ENCODE measurements around the gene BIK.

Gene BIK

DNA sequence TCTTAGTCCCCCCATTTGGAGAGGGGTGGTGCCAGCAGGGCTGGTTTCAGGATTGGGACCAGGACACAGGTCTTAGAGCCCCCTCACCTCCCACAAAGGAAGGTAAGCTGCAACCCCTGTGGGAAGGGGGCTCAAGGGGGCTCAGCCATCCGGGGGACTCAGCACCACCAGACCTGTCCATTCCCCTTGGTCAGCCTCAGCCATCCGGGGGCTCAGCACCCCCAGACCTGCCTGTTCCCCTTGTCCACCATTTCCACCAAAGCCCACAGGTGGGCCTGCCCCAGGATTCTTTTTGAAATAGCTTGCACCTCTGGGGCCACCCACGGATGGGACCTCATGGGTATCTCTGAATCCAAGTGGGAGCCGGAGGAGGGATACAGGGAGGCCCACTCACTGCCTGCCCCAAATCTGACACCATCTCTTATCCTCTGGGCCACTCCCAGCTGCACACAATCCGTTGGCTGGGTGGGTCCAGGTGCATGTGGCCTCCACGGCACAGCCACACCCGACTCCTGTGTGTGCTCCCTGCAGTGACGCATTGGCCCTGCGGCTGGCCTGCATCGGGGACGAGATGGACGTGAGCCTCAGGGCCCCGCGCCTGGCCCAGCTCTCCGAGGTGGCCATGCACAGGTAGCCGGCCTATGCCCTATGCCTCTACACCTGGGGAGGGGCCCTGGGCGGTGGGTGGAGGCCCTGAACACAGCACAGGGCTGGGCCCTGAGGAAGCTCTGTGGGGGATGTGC is 16.8 kb downstream of the BIK start:
- no peak for DNase-seq (ENCODE audit: low read depth)
- TF ChIP-seq, protein P1, sequence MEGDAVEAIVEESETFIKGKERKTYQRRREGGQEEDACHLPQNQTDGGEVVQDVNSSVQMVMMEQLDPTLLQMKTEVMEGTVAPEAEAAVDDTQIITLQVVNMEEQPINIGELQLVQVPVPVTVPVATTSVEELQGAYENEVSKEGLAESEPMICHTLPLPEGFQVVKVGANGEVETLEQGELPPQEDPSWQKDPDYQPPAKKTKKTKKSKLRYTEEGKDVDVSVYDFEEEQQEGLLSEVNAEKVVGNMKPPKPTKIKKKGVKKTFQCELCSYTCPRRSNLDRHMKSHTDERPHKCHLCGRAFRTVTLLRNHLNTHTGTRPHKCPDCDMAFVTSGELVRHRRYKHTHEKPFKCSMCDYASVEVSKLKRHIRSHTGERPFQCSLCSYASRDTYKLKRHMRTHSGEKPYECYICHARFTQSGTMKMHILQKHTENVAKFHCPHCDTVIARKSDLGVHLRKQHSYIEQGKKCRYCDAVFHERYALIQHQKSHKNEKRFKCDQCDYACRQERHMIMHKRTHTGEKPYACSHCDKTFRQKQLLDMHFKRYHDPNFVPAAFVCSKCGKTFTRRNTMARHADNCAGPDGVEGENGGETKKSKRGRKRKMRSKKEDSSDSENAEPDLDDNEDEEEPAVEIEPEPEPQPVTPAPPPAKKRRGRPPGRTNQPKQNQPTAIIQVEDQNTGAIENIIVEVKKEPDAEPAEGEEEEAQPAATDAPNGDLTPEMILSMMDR (IDR thresholded peaks at IDR 0.05; ENCODE audit: insufficient read depth, low read depth, low read length, missing control alignments) = no peak
- no peak overlapping the region for H3K4me3 ChIP-seq (ENCODE audit: low read depth, low read length)

DNA sequence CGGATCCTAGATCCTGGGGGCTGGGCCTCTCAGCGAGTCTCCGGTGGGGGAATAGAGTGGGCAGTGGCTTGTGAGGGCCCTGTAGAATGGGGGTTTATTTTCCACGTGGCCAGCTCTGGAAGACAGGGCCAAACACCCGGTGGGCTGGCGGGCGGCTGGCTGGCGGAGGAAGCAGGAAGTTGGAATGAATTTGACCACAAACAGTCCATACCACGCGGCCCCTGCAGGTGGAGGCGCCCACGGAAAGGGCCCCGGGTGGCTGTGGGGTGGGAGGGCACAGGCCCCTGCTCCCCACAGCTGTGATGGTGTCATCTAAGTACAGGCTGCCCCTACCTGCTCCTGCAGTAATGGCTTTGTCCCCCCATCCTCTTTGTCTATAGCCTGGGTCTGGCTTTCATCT is 17.6 kb downstream of the BIK start:
- DNase-seq (ENCODE audit: low read depth) = no peak
- no peak overlapping the region for H3K4me3 ChIP-seq (ENCODE audit: low read depth, low read length)
- TF ChIP-seq, protein P1 (IDR thresholded peaks at IDR 0.05; ENCODE audit: insufficient read depth, low read depth, low read length, missing control alignments) = no peak

GRCh38 chr22:43128928-43129424 is 18.4 kb downstream of the BIK start:
- no peak overlapping the region for H3K4me3 ChIP-seq (ENCODE audit: low read depth, low read length)
- TF ChIP-seq, protein P1 (IDR thresholded peaks at IDR 0.05; ENCODE audit: insufficient read depth, low read depth, low read length, missing control alignments) = no peak
- DNase-seq (ENCODE audit: low read depth) = no peak

GRCh38 chr22:43129426-43130425 is 19.2 kb downstream of the BIK start:
- no peak overlapping the region for H3K4me3 ChIP-seq (ENCODE audit: low read depth, low read length)
- TF ChIP-seq, protein P1 (IDR thresholded peaks at IDR 0.05; ENCODE audit: insufficient read depth, low read depth, low read length, missing control alignments) = no peak
- no peak for DNase-seq (ENCODE audit: low read depth)

GRCh38 chr22:43131773-43132501 is 21.4 kb downstream of the BIK start:
- DNase-seq (ENCODE audit: low read depth) = no peak
- H3K4me3 ChIP-seq (ENCODE audit: low read depth, low read length) = no peak overlapping the region
- TF ChIP-seq, protein P1 (IDR thresholded peaks at IDR 0.05; ENCODE audit: insufficient read depth, low read depth, low read length, missing control alignments) = no peak

- H3K4me3 ChIP-seq (ENCODE audit: low read depth, low read length) = no peak overlapping the region
- TF ChIP-seq, protein P1 (IDR thresholded peaks at IDR 0.05; ENCODE audit: insufficient read depth, low read depth, low read length, missing control alignments) = no peak
- DNase-seq (ENCODE audit: low read depth) = no peak
Measured at GRCh38 chr22:43133401-43133800, 22.9 kb downstream of the BIK start.
